Head of caudate nucleus (tissue), 42 donors: ENCODE results near the gene SLC6A12.
"Not testable (repeated sequence)": the region's sequence is repeated elsewhere in the genome, so short reads cannot be mapped to it uniquely, and the experiment has no call there.

Source experiments
- DNase-seq, 42 donors: peaks; one replicate each; pipeline versions ENCODE4 v3.0.0 to v3.0.0-alpha.2; 2020 to 2021; ENCODE audit warnings: mixed read lengths in 7 of 42
- intact Hi-C: fragments of 100-400 bp; cut with DNase I; formaldehyde crosslinking; loops from one replicate; pipeline ENCODE4 v1.15.0; 2022

The SLC6A12 gene

DNA sequence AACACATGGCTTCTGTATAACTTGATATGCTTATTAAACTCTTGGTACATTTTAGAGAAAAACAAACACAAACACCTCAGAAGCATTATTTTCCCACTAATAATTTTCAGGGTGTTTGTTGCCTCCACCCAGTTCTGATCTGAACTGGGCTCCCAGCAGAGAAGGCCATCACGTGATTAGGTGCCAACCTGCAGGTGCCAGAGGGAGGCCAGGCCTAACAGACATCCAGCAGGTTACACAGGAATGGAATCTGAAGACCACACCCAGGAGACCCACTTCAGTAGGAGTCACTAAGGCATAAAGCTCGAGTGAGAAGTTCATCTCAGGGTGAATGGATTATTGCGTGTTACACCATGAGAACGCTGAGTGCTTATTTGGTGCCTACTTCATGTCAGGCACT is 8.9 kb downstream of the SLC6A12 start:
- no peak for DNase-seq
- intact Hi-C loops = no loop called here

DNA sequence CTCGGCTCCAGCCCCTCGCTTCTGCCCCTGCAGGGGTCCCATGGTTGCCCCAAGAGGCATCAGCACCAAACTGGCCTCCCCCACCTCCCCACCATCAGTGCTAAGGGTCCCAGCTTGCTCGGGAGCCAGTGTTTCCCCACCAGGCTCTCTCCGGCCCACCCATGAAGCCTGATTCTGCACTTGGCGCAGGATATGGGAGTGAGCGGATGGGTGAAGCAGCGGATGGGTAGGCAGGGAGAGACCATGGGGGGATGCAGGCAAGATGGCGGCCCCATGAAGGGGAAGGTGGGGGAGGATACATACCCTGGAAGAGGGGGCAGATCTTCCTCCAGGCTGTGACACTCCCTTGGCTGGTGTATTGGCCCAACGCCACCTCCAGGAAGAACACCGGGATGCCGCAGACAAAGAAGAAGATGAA is 9.7 kb downstream of the SLC6A12 start:
- DNase-seq = no peak
- intact Hi-C loops = no loop called here

DNA sequence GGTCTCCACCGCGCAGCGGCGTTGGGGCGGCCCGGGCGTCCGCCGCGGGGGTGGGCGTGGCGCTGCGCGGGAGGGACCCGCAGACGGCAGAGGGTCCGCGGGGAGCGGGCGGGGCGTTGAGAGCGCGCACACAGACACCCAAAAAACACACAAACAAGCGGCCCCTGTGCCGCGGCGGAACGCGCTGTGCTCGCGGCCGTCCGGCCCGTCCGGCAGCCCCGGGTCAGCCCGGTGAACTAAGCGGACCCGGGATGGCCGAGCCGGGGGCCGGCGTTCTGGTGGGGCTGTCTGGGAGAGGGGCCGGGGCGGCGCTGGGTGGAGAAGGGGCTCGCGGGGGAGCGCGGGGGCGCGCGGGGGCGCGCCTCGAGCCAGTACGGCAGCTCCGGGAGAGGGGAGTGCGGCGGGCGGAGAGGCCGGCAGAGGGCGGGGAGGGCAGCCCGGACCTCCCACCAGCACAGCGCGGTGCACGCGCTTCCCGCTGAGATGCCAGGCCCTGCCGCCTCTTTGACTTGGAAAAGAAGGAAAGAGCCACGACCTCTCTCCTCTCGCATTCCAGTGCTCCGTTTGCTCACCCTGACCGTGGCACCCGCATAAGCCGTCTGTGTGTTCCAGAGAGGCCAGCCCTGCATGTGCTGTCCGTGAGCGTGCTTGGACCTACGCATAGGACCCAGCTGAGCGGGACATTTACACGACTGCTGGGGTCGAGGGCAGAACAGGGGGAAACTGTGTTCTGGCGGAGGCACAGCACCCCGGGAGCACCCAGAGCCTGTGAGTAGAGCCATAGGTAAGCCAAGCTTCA is 10.3 kb downstream of the SLC6A12 start:
- DNase-seq = peak; percentile 17 to 90 (median 72)
- intact Hi-C loops = no loop called here

DNA sequence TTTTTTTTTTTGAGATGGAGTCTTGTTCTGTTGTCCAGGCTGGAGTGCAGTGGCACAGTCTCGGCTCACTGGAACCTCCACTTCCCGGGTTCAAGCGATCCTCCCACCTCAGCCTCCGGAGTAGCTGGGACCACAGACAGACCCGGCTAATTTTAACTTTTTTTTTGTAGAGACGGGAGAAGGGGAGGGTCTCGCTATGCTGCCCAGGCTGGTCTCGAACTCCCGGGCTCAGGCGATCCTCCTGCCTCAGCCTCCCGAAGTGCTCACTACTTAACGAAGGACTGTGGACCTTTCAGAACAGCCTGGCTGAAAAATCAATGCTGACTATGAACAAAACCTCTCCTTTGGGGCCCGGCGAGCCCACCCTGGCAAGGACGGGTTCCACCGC is 10.9 kb downstream of the SLC6A12 start:
- intact Hi-C loops = no loop called here
- DNase-seq = no peak

DNA sequence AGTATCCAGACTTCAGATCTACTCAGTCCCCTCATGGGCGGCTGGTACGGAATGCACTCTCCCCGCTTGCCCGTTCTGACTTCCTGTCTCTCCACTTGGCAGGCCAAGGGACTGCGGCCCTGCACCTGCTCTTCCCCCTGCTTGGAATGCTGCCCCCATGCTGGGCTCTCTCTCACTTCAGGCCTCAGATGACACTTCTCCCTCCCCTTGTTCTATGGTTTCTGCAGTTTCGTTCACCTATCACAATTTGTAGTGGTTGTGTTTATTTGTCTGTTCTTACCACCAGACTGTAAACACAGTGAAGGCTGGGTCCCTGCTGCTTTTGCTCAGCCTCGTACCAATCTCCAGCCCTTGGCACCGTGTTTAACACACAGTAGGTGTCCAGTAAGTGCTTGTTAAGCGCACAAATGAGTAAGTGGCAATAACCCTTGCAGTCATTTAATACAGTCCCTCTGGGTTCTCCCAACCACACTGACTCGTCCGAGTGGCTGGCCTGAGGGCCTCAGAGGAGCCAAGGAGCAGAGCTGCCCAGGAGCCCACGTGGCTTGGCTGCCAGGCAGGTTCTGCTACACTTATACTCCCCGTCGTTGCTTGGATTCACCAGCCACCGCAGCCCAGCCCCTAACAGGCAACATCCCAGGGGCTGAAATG is 11.8 kb downstream of the SLC6A12 start:
- peak in 4 of 42 donors; percentile 24 to 48 (median 46) for DNase-seq
- intact Hi-C loops = no loop called here

DNA sequence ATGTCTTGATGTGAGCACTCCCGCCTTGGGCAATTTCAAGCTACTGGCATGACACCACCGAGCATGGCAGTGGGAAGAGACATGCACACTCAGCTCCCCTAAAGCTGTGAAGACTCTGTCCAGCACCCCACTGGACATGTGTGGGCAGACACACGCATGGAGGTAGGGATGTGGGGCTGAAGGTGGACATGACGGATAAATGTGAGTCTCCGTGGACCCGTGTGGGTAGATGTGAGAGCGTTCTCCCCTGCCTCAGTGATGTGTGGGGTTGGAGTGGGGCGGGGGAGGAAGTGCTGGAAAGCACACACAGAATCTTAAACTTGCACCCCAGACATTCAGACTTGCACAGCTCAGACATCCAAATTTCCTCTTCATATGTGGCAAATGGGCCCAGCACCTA is 12.6 kb downstream of the SLC6A12 start:
- intact Hi-C loops = no loop called here
- DNase-seq = no peak

DNA sequence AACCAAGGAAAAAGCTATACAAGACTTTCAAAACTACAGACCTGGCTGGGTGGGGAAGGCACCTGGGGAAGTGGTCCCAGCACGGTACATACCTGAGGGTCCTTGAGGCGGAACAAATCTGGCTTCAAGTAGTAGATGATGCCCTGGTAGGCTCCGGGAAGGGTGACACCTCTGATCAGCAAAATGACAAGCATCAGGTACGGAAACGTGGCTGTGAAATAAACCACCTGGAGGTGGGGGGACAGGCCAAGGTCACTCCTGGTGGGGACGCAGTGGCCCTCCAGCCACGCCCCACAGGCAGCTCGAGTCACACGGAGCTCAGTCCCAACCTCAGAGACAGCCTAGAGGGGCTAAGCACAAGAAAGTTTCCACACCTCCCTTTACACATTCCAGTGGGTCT is 15.3 kb downstream of the SLC6A12 start:
- intact Hi-C loops = no loop called here
- DNase-seq = no peak

DNA sequence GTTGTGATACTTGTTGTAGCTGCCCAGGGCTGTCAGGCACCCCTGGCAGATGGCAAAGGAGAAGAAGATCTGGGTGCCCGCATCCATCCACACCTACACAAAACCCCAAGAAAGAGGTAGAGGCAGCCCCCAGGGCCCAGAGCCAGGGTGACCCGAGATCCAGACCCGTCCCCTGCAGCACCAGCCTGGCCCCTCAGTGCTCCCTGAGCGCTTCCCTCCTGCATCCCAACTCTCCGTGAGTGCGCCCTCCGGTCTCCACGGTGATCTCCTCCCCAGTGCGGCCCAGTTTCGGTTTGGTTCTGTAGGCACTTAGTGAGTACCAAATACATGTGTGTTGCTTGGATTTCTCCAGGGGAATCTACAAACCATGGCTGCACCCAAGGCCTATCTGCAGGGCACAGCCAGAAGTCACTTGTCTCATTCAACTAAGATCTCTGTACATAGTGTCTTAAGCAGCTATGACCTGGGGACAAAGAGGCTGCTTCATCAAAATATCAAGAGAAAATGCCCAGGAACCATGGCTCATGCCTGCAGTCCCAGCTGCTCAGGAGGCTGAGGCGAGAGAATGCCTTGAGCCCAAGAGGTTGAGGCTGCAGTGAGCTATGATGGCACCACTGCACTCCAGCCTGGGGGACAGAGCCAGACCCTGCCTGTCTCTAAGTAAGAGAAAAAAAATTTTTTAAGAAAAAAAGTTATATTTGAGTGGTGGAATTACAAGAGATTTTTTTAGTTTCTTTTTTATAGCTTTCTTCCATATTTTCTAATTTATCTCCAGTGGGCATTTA is 15.9 kb downstream of the SLC6A12 start:
- intact Hi-C loops = no loop called here
- DNase-seq = no peak

DNA sequence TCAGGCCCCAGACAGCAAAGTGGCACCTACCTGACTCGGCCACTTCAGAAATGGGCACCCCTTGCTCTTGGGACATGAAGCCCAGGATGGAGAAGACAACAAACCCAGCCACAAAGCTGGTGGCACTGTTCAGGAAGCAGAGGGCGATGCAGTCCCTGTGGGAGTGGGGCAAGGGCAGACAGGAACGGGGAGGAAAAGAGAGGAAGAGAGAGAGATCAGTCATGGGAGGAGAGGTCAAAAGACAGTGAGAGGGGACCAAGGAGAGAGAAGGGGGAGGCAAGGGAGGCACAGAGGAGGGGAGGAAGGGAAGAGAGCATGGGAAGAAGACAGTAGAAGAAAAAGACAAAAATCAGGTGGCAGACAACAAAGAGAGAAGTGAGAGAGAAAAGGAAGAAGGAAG is 16.6 kb downstream of the SLC6A12 start:
- DNase-seq = no peak
- intact Hi-C loops = no loop called here

DNA sequence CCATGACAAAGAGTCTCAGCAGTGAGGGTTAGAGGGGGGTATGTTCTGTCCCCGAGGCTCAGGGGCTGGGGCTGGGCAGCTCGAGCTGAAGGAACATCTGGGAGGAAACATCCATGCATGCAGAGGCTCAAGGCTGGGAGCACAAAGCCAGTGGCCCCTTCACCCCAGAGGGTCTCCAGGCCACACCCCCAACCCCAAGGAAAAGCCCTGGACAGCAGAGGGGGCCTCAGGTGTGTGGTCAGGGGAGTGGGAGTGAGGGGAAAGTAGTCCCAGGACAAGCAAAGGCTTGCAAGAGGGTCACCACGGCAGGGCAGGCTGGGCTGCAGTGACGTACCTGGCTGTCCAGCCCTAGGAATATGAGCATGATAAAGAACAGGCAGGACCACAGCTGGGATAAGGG is 17.5 kb downstream of the SLC6A12 start:
- intact Hi-C loops = no loop called here
- DNase-seq = no peak

DNA sequence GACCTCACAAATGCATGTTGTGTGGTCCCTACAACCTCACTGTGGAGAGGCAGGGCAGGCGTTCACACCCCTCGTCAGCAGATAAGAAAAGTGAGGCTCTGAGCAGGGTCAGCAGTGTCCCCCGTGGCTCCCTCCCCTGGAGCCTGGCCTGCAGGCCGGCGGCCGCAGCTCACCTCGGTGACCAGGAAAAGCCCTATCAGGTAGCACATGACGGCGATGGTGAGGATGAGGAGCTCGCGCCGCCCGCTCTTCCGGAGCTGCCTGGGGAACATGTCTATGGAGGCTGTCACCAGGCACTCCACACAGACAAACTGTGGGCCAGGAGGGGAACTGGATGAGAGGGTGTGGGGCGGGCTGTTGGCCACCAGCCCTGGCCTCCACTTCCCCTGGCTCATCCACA is 18.0 kb downstream of the SLC6A12 start:
- intact Hi-C loops = no loop called here
- DNase-seq = no peak

DNA sequence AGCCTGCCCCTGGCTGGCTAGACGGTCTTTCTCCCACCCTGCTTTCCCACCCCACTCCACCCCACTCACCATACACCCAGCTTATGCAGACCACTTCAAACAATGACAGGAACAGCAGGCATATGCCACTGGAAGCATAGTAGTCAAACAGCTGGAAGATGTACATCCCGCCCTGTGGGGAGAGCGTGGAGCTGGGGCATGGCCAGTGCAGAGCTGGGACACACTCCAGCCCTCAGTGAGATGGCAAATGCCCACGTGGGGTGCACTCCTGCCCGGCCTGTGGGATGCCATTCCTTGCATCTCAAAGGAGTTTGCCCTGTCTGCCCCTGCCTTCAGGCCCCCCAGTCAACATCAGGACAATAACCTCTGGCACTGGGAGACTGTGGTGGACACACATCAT is 18.8 kb downstream of the SLC6A12 start:
- peak in 1 of 42 donors; percentile 73 for DNase-seq
- intact Hi-C loops = no loop called here

DNA sequence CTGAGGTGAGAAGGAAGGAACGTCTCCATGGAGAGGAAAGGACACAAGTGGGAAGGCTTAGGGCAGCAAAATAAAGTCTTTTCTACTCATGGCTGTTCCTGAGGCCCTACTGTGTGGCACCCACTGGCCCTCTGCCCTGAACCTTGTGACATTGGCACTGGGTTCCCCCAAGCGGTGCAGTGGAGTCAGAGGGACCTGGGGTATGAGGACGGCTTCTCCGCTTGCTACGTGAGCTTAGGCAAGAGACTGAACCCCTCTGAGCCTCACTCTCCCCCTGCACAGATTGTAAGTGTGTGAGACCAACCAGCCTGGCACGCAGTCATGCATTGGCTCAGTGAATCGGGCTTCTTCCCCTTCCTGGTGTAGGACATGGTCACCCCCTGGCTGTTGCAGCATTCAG is 19.7 kb downstream of the SLC6A12 start:
- DNase-seq = no peak
- intact Hi-C loops = no loop called here

DNA sequence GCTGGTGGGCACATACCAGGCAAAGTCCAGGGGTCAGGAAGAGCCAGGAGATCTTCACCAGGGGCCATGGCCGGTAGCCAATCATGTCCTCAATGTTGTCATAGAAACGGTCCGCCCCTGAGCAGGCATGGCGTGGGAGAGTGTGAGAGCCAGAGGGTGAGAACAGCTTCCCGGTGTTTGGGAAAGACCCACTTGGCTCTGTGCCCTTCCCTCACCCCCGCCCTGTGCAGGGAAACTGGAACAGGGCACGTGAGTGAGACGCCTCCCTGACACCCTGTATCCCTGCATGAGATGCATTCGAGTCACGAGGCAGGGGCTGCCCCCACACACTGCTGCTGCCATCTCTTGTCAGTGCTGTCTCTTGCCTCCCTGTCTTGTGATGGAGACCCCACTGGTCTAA is 20.7 kb downstream of the SLC6A12 start:
- DNase-seq = peak; percentile 42 to 88 (median 72)
- intact Hi-C loops = no loop called here

DNA sequence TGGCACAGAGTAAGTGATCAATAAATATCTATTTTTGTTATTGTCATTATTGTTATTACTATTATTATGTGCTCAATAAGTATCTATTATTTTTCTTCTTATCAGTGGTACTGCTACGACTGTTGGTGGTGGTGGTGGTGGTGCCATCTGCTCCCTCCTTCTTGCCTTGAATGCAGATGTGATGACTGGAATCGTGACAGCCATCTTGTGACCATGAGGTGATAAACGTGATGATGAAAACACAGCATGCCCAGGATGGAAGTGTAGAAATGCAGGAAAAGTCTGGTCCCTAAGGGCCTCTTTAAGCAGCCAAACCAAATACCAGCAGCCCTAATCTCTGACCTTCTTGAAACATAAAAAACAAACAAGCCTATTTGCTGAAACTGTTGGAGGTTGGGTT is 22.4 kb downstream of the SLC6A12 start:
- no peak for DNase-seq
- intact Hi-C loops = no loop called here

DNA sequence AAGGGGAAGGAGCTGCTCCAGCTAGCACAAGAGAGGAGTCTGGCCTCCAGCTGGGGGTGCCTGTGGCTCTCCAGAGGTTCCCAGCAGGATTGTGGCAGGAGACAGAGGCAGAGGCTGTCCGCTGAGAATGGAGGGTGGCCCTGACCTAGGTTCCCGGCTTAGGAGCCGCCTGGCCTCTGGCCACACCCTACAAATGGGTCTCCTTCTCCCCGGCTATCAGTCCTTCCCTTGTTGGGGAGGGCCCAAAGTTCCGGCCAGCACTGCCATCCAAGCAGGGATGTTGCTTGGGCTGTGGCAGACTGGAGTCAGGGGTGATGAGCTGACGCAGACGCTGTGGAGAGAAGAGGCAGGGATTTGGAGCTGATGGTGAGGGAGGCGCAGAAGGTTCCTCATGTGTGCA is 23.1 kb downstream of the SLC6A12 start:
- intact Hi-C loops = no loop called here
- no peak for DNase-seq

DNA sequence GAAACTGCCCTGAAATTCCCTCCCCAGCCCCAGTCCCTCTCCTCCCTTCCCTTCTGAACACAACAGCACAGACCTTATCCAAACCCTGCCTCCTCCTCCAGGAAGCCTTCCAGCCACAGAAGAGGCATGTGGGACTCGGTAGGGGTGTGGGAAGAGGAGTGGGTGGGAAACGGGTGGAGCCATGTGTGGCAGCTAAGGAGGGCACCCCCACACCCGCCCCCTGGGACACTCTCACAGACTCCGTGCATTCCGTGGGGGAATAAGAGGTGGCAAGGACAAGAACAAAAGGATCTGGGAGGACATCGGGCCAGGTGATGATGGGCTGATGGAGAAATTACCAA is 24.4 kb downstream of the SLC6A12 start:
- intact Hi-C loops = no loop called here
- DNase-seq = no peak

DNA sequence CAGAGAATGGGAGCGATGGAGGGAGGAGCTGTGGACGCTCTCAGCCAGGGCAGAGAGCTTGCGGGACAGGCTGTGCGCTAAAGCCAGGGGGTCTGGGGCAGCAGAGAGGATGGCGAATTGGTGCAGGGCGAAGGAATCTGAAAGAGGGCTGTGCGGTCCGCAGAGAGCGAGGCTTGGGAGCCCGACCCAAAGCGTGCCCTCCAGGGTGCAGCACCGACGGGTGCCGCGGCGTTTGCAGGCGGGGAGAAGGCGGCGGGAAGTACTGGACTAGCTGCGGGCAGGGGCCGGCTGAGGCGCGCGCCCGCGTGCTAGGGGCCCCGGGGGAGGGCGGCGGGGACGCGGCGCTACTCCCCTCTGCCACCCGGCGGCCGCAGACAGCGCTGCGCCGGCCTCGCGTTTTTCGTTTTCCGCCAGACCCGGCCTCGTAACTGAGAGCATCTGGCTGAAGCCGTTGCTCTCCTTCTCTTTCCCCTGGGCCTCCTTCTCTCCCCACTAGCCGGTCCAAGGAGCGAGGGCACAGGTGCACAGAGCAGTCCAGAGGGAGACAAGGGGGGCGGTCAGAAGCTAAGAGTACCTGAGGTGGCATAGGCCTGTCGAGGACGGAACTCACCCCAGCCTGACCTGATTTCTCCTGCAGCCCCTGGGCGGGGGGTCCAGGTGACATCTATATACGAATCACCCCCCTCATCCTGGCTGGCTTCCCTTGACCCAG is 24.9 kb downstream of the SLC6A12 start:
- peak; percentile 24 to 89 (median 77) for DNase-seq
- intact Hi-C loops = no loop called here

DNA sequence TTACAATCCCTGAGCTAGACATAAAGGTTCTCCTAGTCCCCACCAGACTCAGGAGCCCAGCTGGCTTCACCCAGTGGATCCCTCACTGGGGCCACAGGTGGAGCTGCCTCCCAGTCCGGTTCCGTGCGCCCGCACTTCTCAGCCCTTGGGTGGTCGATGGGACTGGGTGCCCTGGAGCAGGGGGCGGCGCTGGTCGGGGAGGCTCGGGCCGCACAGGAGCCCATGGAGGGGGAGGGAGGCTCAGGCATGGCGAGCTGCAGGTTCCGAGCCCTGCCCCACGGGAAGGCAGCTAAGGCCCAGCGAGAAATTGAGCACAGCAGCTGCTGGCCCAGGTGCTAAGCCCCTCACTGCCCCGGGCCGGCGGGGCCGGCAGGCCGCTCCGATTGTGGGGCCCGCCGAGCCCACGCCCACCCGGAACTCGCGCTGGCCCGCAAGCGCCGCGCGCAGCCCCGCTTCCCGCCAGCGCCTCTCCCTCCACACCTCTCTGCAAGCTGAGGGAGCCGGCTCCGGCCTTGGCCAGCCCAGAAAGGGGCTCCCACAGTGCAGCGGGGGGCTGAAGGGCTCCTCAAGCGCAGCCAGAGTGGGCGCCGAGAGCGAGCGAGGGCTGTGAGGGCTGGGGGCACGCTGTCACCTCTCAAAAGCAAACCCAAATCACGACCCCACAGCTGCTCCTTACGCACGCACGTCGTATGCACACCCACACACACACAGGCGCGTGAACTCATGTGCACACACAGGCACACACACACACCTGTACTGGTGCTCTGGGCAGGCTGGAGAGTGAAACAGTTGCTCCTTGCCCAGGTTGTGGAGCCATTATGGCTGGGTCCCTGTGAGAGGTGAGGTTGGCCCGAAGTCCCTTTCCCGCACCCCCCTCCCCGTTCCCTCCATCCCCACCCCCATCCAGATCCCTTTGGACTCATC is 25.7 kb downstream of the SLC6A12 start:
- intact Hi-C loops, DNase-seq: not testable (repeated sequence)
